ENCODE data around the gene DPH1. TPM values are rescaled to one million over a fixed set of nuclear protein-coding genes. Genes with fewer than 3 reads are reported as not detected.

DPH1 gene
- total RNA-seq, 1 donor from 2014 or later = 35.1 TPM

DNA sequence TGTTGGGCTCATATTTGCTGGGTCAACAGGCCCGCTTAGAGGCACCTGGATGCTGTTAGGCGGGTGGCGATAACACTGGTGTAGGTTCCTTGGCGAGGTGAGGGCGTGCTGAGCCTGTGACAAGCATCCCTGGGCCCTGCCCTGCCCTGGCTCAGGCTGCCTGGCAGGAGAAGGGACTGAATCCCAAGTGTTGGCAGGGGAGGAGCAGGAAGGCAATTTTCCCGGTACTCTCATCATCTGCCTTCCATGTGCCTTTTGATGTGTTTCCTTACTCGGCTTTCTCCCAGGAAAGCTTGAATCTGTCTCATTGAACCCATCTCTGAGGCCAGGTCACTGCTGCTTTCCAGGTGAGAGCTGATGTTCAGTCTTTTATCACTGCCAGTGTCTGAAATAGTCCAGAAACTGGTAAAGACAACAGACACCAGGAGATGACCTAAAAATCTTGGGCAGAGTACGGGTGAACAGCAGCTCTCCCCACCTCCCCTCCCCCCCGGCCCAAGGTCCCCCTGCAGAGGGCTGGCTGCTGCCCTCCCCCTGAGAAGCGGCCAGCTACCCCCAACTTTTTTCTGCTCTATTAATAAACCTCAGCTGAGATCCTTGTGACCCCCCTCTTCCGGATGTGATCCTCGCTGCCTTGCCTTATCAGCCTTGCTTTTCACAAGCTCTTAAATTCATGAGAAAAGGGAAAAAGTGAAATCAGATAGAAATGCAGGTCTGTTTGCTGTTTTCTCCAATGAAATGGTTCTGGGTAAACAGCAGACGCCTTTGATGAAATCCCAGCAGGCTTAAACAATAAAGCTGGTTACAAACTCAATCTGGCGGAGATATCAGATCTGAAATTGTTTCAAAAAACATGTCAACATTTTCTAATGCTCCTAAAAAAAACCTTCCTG lies 33.8 kb upstream of the DPH1 start:
- H3K27ac Mint-ChIP-seq (ENCODE audit: unreplicated experiment) = no peak overlapping the region
- peaks cover 8% of the 10 kb centered on the region for H3K27me3 Mint-ChIP-seq (ENCODE audit: low read depth)
- H3K4me3 Mint-ChIP-seq = no peak overlapping the region
- H3K36me3 Mint-ChIP-seq (ENCODE audit: low read depth) = no peaks in the 10 kb centered on the region
- no peaks in the 10 kb centered on the region for H3K9me3 Mint-ChIP-seq
- peaks cover 46% of the 10 kb centered on the region for H3K4me1 Mint-ChIP-seq
- no peak for TF ChIP-seq CTCF (conservative IDR thresholded peaks at IDR 0.05)
- DNase-seq (ENCODE audit: low read depth, low spot score) = no peak

- Mint-ChIP-seq H3K9me3 (no peaks in the 10 kb centered on the region), H3K4me1 (peaks cover 40% of the 10 kb centered on the region), H3K27ac (ENCODE audit: unreplicated experiment) (no peak overlapping the region), H3K4me3 (peak overlapping the region; percentile 61), H3K36me3 (ENCODE audit: low read depth) (no peaks in the 10 kb centered on the region), H3K27me3 (ENCODE audit: low read depth) (peaks cover 8% of the 10 kb centered on the region)
- no peak for DNase-seq (ENCODE audit: low read depth, low spot score)
- no peak for TF ChIP-seq CTCF (conservative IDR thresholded peaks at IDR 0.05)
Measured at GRCh38 chr17:1996800-1997288, 33.1 kb upstream of the DPH1 start.

DNA sequence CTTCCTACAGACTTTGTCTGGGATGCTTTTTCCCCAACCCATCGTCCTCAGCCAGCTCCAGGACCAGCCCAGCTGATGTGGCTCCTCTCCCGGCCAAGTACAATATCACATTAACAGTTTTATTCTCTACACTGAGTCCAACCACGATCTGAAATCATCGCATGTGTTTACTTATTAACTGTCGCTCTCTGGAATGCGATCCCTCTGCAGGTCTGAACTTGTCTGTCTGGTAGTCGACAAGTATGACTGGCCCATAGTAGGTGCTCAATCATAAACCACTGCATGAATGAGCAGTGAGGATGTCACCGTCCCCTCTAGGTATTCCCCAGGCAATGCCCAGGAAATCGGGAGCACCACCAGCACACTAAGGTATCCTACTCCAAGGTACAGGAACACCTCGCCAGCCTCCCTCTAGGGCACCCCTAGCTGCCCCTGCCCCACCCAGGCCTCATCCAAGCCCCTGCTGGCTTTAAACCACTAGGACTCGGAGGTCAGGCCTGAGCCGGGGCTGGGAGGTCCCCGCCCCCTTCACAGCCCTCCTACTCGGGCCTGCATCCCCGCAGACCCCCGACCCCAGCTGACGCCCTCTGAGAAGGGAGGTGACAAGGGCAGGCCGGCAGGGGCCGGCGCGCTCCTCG lies 32.5 kb upstream of the DPH1 start:
- Mint-ChIP-seq H3K4me3 (peak overlapping the region; percentile 61), H3K4me1 (peaks cover 40% of the 10 kb centered on the region), H3K27me3 (ENCODE audit: low read depth) (peaks cover 8% of the 10 kb centered on the region)

DNA sequence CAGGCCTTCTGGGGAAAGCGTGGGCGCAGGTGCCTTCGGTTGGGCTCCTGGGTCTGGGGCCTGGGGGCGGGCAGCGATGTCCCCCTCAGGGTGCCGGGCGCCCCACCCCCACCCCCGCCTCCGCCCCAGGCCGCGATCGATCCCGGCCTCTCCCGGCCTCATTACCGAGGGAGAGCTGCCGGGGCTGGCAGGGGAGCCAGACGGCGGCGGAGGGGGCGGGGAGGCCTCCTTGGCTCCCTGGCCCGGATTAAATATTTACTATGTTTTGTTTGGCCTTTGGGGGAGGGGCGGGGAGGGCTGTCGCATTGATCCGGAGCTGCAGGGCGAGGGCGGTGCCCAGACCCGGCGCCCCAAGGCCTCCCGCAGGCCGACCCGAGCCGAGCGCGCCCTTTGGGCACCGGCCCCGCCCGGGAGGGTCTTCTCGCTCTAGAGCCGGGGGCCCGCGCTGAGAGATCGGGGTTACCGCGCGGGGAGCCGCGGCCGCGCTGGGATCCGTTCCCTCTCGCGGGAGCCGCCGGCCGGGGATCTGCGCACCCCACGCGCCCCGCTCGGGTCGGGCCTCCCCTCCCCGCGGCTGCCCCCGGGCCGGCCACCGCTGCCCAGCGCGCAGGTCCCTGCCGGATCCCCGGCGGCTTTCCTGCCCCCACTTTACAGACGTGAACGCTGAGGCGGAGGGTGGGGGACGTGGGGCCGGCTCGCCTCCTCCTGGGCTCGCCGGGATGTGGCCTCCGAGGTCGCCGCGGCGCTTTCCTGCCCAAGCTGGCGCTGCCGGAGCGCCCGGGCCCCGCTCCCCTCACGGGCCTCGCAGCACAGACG lies 31.8 kb upstream of the DPH1 start:
- no peak overlapping the region for H3K4me3 Mint-ChIP-seq
- H3K9me3 Mint-ChIP-seq = no peaks in the 10 kb centered on the region
- no peaks in the 10 kb centered on the region for H3K36me3 Mint-ChIP-seq (ENCODE audit: low read depth)
- H3K4me1 Mint-ChIP-seq = peaks cover 47% of the 10 kb centered on the region
- peaks cover 8% of the 10 kb centered on the region for H3K27me3 Mint-ChIP-seq (ENCODE audit: low read depth)
- peak; percentile 22 for DNase-seq (ENCODE audit: low read depth, low spot score)
- no peak for TF ChIP-seq CTCF (conservative IDR thresholded peaks at IDR 0.05)
- no peak overlapping the region for H3K27ac Mint-ChIP-seq (ENCODE audit: unreplicated experiment)

More for the DNA sequence above, 32.5 kb upstream of the DPH1 start:
- no peaks in the 10 kb centered on the region for H3K9me3 Mint-ChIP-seq
- H3K36me3 Mint-ChIP-seq (ENCODE audit: low read depth) = no peaks in the 10 kb centered on the region
- DNase-seq (ENCODE audit: low read depth, low spot score) = peak; percentile 43
- no peak for TF ChIP-seq CTCF (conservative IDR thresholded peaks at IDR 0.05)
- no peak overlapping the region for H3K27ac Mint-ChIP-seq (ENCODE audit: unreplicated experiment)

DNA sequence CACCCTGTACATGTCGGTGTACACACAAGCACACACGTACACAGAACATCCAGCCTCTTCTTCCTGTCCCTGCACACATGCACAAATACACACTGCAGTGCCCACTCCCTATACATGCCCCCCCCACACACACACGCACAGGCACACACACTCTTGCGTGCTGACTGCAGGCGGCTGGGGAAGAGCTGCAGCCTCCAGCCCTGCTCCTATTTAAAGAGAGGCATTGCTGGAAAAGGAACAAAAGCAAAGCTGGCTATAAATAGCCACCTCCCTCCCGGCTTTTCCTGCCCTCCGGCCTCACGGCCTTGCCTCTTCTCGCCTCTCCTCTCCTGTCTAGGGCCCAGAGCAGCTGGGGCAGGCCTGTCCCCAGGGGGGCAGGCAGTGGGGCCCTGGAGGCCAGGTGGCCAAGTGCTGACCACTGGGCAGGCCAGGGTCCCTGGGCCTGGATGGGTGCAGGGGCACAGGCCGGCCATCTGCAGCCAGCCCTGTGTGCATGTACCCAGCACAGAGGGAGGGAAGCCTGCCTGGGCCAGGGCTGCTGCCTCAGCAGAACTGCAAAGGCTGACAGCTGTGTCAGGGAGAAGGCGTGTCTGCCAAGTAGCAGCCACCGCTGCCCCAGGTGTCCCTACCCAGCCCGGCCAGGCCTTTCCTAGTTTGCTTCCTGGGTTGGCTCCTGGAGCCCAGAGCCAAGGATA lies 30.2 kb upstream of the DPH1 start:
- Mint-ChIP-seq H3K36me3 (ENCODE audit: low read depth) (no peaks in the 10 kb centered on the region), H3K4me1 (peaks cover 54% of the 10 kb centered on the region), H3K4me3 (peak overlapping the region; percentile 91), H3K27ac (ENCODE audit: unreplicated experiment) (peak overlapping the region; percentile 95), H3K27me3 (ENCODE audit: low read depth) (peaks cover 8% of the 10 kb centered on the region), H3K9me3 (no peaks in the 10 kb centered on the region)
- DNase-seq (ENCODE audit: low read depth, low spot score) = peak; percentile 50
- TF ChIP-seq CTCF (conservative IDR thresholded peaks at IDR 0.05) = no peak
